Rectal smooth muscle tissue (tissue), 1 donor: ENCODE results near the gene NAALADL2.

ENCODE experiments used
- H3K27ac ChIP-seq: one replicate; pipeline ENCODE4 v1.7.0; 2013; ENCODE audit warnings: low read depth, low read length, inconsistent platforms
- H3K27me3 ChIP-seq: one replicate; pipeline ENCODE4 v1.7.0; 2013; ENCODE audit warnings: low read length; ENCODE audit not compliant: control insufficient read depth, insufficient read depth
- H3K36me3 ChIP-seq: one replicate; pipeline ENCODE4 v1.7.0; 2013; ENCODE audit warnings: low read length; ENCODE audit not compliant: control insufficient read depth, insufficient read depth
- H3K4me1 ChIP-seq: one replicate; pipeline ENCODE4 v1.7.0; 2013; ENCODE audit warnings: low read length; ENCODE audit not compliant: control insufficient read depth, insufficient read depth
- H3K4me3 ChIP-seq: one replicate; pipeline ENCODE4 v1.7.0; 2013; ENCODE audit warnings: low read length
- H3K9ac ChIP-seq: one replicate; pipeline ENCODE4 v1.7.0; 2013; ENCODE audit warnings: low read length

Gene NAALADL2

GRCh38 chr3:175246766-175247165, 387.6 kb downstream of the NAALADL2 start:
- no peaks in the 10 kb centered on the region for H3K4me1 ChIP-seq
- no peak overlapping the region for H3K4me3 ChIP-seq
- H3K27me3 ChIP-seq: no peaks in the 10 kb centered on the region
- H3K36me3 ChIP-seq: no peaks in the 10 kb centered on the region
- H3K27ac ChIP-seq: no peak overlapping the region
- no peak overlapping the region for H3K9ac ChIP-seq

DNA sequence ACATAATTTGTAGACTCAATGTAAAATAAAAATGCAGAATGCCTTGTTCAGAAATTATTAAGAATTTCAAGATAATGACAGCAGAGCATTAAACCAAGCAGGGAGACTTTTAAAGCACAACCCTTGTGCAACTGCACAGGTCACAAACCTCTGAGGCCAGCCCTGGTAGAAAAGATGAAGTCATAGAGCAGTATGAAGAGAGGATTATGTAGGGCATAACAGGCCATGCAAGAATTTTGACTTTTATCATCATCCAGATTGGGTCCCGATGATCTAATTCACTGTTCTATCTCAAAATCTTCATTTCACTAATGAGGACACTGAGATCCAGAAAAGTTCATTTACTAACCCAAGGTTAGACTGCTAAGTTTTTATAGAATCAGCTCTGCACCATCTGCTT, 388.5 kb downstream of the NAALADL2 start:
- H3K4me3 ChIP-seq: no peak overlapping the region

DNA sequence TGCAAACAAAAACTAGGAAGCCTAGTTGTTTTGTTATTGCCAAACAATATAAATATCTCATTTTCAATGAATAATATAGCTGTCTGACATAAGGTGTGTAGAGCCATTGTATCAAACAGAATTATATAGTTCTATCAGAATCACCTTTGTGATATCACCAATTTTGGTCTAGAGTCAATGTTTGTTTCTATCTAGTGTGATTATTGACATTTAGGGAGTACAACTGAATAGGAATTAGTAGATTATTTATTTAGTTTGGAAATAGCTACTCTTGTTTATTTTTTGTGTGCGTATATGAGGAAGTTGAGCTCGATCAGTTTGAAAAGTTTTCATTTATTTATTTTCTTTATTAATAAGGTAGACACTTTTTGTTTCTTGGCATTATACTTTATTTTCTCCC, 389.7 kb downstream of the NAALADL2 start:
- Histone ChIP-seq H3K27me3 (no peaks in the 10 kb centered on the region), H3K4me1 (no peaks in the 10 kb centered on the region), H3K9ac (no peak overlapping the region), H3K4me3 (no peak overlapping the region), H3K27ac (no peak overlapping the region), H3K36me3 (no peaks in the 10 kb centered on the region)

More for the DNA sequence above, 388.5 kb downstream of the NAALADL2 start:
- no peaks in the 10 kb centered on the region for H3K27me3 ChIP-seq
- H3K27ac ChIP-seq: no peak overlapping the region
- H3K9ac ChIP-seq: no peak overlapping the region
- H3K36me3 ChIP-seq: no peaks in the 10 kb centered on the region
- H3K4me1 ChIP-seq: no peaks in the 10 kb centered on the region

DNA sequence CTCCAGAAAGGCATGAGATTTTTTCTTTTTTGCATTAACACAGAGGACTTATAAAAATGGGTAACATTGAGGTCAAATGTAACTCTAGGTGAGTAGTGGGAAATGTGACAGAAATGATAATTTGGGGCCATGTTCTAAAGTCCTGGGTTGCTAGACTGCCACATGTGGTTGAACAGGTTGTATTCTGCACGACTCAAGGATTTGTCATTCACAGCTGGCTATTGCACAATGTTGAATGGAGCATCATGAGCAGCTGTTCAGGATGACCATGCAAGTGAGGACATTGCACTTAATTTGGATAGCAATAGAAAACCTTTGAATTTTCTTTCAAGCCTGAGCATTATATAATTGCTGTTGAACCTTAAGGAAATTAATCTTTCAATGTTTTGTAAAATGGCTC, 396.6 kb downstream of the NAALADL2 start:
- H3K27me3 ChIP-seq: no peaks in the 10 kb centered on the region
- H3K4me3 ChIP-seq: no peak overlapping the region
- H3K9ac ChIP-seq: no peak overlapping the region
- H3K27ac ChIP-seq: no peak overlapping the region
- H3K36me3 ChIP-seq: no peaks in the 10 kb centered on the region
- no peaks in the 10 kb centered on the region for H3K4me1 ChIP-seq

- Histone ChIP-seq H3K27ac (no peak overlapping the region), H3K27me3 (no peaks in the 10 kb centered on the region), H3K36me3 (no peaks in the 10 kb centered on the region), H3K4me1 (no peaks in the 10 kb centered on the region), H3K4me3 (no peak overlapping the region), H3K9ac (no peak overlapping the region)
Observed at GRCh38 chr3:175257123-175257522, 398.0 kb downstream of the NAALADL2 start.

GRCh38 chr3:175258763-175259162, 399.6 kb downstream of the NAALADL2 start:
- H3K9ac ChIP-seq: no peak overlapping the region
- H3K4me1 ChIP-seq: no peaks in the 10 kb centered on the region

DNA sequence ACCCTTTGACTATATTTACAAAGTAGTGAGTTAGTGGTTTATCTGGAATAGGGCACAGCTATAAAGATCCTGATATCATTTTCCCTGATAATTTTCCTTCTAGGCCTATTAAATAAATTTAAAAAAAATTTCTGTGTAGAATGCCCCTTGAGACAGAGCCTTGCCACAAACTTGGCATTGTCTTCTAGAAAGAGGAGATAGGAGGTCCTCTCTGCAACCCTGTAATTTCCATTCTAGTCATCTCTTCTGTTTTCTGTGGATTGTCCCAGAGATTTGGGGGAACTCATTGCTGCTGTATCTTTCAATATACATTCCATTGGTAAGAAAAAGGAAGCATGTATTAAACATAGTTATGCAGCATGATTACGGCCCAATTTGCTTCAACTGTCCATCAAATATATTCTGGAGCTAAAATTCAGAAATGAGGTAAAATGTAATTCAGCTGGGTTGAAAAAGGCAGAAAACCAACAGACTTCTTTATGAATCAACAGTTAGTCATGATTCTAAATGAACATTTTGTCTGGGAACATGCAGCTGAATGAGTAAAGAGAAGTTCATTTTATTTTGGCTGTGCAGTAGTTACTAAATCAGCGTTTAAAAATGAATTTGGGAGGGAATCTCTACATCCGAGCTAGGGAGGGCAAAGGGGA, 401.1 kb downstream of the NAALADL2 start:
- Histone ChIP-seq H3K27ac (no peak overlapping the region), H3K4me3 (no peak overlapping the region), H3K36me3 (no peaks in the 10 kb centered on the region), H3K9ac (no peak overlapping the region), H3K27me3 (no peaks in the 10 kb centered on the region), H3K4me1 (no peaks in the 10 kb centered on the region)

More at GRCh38 chr3:175258763-175259162, 399.6 kb downstream of the NAALADL2 start:
- H3K27me3 ChIP-seq: no peaks in the 10 kb centered on the region
- H3K4me3 ChIP-seq: no peak overlapping the region
- no peaks in the 10 kb centered on the region for H3K36me3 ChIP-seq
- H3K27ac ChIP-seq: no peak overlapping the region

DNA sequence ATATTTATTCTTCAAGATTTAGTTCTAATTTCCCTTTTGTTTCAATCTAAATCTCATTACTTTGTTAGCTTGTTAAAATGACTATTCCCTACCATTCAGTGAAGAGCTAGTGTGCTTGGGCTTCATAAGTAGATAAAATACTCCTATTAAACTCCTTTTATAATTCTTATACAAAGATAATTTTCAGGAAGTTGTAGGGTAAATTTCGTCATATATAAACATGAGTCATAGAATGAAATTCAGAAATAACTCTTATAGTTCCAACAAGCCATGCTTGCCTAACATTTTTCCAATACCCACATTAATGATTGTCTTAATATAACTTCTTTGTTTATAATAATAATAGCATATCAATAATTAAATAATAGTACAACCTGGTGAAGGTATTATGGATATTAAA, 407.3 kb downstream of the NAALADL2 start:
- H3K9ac ChIP-seq: no peak overlapping the region
- no peaks in the 10 kb centered on the region for H3K4me1 ChIP-seq
- no peak overlapping the region for H3K4me3 ChIP-seq
- no peaks in the 10 kb centered on the region for H3K27me3 ChIP-seq
- H3K36me3 ChIP-seq: no peaks in the 10 kb centered on the region
- no peak overlapping the region for H3K27ac ChIP-seq

- Histone ChIP-seq H3K36me3 (no peaks in the 10 kb centered on the region), H3K4me1 (no peaks in the 10 kb centered on the region), H3K27me3 (no peaks in the 10 kb centered on the region), H3K9ac (no peak overlapping the region), H3K4me3 (no peak overlapping the region), H3K27ac (no peak overlapping the region)
Observed at GRCh38 chr3:175267121-175267531, 408.0 kb downstream of the NAALADL2 start.

DNA sequence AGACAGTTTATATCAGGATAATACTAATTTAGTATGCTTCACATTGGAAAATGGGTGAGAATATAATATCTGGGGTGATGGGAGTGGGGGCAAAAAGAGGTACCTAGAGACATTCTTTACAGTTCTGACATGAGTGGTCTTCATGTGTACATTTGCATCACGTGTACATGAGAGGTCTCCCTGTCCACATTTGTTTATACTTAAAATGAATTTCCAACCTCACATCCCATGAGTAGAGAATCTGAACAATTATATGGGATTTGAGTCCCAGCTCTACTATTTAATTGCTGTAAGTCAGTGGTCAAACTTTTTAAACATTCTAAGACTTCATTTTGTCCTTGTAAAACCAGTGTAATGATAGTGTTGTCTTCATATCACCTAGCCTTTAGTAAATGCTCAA, 408.4 kb downstream of the NAALADL2 start:
- Histone ChIP-seq H3K4me3 (no peak overlapping the region), H3K27ac (no peak overlapping the region), H3K27me3 (no peaks in the 10 kb centered on the region), H3K9ac (no peak overlapping the region), H3K4me1 (no peaks in the 10 kb centered on the region), H3K36me3 (no peaks in the 10 kb centered on the region)

DNA sequence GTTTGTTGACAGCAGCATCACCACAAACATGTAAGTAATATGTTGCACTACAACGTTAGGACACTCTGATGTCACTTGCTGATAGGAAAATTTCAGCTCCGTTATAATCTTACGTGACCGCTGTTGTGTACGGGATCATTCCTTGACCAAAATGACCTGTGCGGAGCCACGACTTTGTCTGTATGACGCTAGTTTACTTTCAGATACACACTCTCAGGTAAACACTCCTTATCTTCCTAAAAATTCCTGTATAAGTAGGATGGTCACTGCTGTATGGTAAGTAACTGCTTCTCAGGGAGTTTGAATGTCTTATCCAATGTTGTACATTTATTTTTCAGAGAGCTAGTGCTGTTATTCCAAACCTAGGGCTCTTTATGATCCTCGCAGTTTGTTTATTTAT, 410.3 kb downstream of the NAALADL2 start:
- H3K4me3 ChIP-seq: no peak overlapping the region
- no peaks in the 10 kb centered on the region for H3K4me1 ChIP-seq
- H3K36me3 ChIP-seq: no peaks in the 10 kb centered on the region
- no peak overlapping the region for H3K27ac ChIP-seq
- H3K27me3 ChIP-seq: no peaks in the 10 kb centered on the region
- no peak overlapping the region for H3K9ac ChIP-seq

- H3K27ac ChIP-seq: no peak overlapping the region
- H3K9ac ChIP-seq: no peak overlapping the region
- no peak overlapping the region for H3K4me3 ChIP-seq
- no peaks in the 10 kb centered on the region for H3K4me1 ChIP-seq
- no peaks in the 10 kb centered on the region for H3K36me3 ChIP-seq
- H3K27me3 ChIP-seq: no peaks in the 10 kb centered on the region
Observed at GRCh38 chr3:175270198-175270837, 411.2 kb downstream of the NAALADL2 start.

- H3K4me1 ChIP-seq: no peaks in the 10 kb centered on the region
- H3K27ac ChIP-seq: no peak overlapping the region
- no peak overlapping the region for H3K9ac ChIP-seq
- H3K4me3 ChIP-seq: no peak overlapping the region
- H3K36me3 ChIP-seq: no peaks in the 10 kb centered on the region
- H3K27me3 ChIP-seq: no peaks in the 10 kb centered on the region
Observed at GRCh38 chr3:175270866-175271265, 411.7 kb downstream of the NAALADL2 start.
